H9 (cell line): ENCODE data around the gene RANBP3. TPM values are rescaled to one million over a fixed set of nuclear protein-coding genes. Genes with fewer than 3 reads are reported as not detected.

ENCODE experiments used
- DNase-seq: peaks from one replicate; pipeline ENCODE4 v3.0.0-alpha.2; 2017
- H2AFZ ChIP-seq: one replicate; pipeline ENCODE4 v1.6.1; 2013; ENCODE audit warnings: mild to moderate bottlenecking, low read length, control low read depth, moderate library complexity
- H2AK5ac ChIP-seq: 2 replicates; pipeline ENCODE4 v1.6.1; 2013; ENCODE audit warnings: low read length, control low read depth, mixed read lengths; ENCODE audit not compliant: insufficient read length
- H2BK120ac ChIP-seq: one replicate; pipeline ENCODE4 v1.6.1; 2013; ENCODE audit warnings: low read depth, mild to moderate bottlenecking, low read length, control low read depth, inconsistent platforms; ENCODE audit not compliant: poor library complexity, severe bottlenecking
- H2BK12ac ChIP-seq: 2 replicates; pipeline ENCODE4 v1.6.1; 2013; ENCODE audit warnings: low read length, control low read depth, mixed read lengths, low read depth; ENCODE audit not compliant: insufficient read length
- H2BK15ac ChIP-seq: 2 replicates; pipeline ENCODE4 v1.6.1; 2013; ENCODE audit warnings: low read depth, low read length, control low read depth
- H2BK20ac ChIP-seq: one replicate; pipeline ENCODE4 v1.6.1; 2013; ENCODE audit warnings: low read depth, mild to moderate bottlenecking, low read length, control low read depth, inconsistent platforms; ENCODE audit not compliant: poor library complexity, severe bottlenecking
- H2BK5ac ChIP-seq: 2 replicates; pipeline ENCODE4 v1.6.1; 2013; ENCODE audit warnings: low read length, control low read depth, mixed read lengths; ENCODE audit not compliant: insufficient read length
- H3K14ac ChIP-seq: 2 replicates; pipeline ENCODE4 v1.6.1; 2013; ENCODE audit warnings: low read length, control low read depth; ENCODE audit not compliant: insufficient read depth
- H3K18ac ChIP-seq: 2 replicates; pipeline ENCODE4 v1.6.1; 2013; ENCODE audit warnings: low read depth, mild to moderate bottlenecking, mixed read lengths, low read length, control low read depth; ENCODE audit not compliant: insufficient read length
- H3K23ac ChIP-seq: 2 replicates; pipeline ENCODE4 v1.6.1; 2013; ENCODE audit warnings: low read length, control low read depth, mixed read lengths, low read depth; ENCODE audit not compliant: insufficient read length
- H3K23me2 ChIP-seq: 2 replicates; pipeline ENCODE4 v1.6.1; 2013; ENCODE audit warnings: low read depth, mild to moderate bottlenecking, mixed read lengths, low read length, control low read depth; ENCODE audit not compliant: insufficient read length, poor library complexity, severe bottlenecking
- H3K27ac ChIP-seq: 2 replicates; pipeline ENCODE4 v1.5.1; 2013; ENCODE audit warnings: low read length, control low read depth, mixed read lengths, low read depth; ENCODE audit not compliant: insufficient read length
- H3K27me3 ChIP-seq: 2 replicates; pipeline ENCODE4 v1.6.1; 2013; ENCODE audit warnings: low read length, control low read depth, inconsistent platforms; ENCODE audit not compliant: insufficient read depth
- H3K4ac ChIP-seq: 2 replicates; pipeline ENCODE4 v1.6.1; 2013; ENCODE audit warnings: low read depth, mild to moderate bottlenecking, control low read depth, inconsistent platforms, low read length, moderate library complexity
- H3K4me1 ChIP-seq: 2 replicates; pipeline ENCODE4 v1.6.1; 2013; ENCODE audit warnings: low read length, control low read depth, inconsistent platforms; ENCODE audit not compliant: insufficient read depth
- H3K4me2 ChIP-seq: 2 replicates; pipeline ENCODE4 v1.6.1; 2013; ENCODE audit warnings: low read length, control low read depth, mixed read lengths; ENCODE audit not compliant: insufficient read length, insufficient read depth
- H3K56ac ChIP-seq: 2 replicates; pipeline ENCODE4 v1.6.1; 2013; ENCODE audit warnings: low read depth, mild to moderate bottlenecking, mixed read lengths, low read length, control low read depth; ENCODE audit not compliant: insufficient read length
- H3K79me1 ChIP-seq: 2 replicates; pipeline ENCODE4 v1.6.1; 2013; ENCODE audit warnings: low read depth, mild to moderate bottlenecking, moderate library complexity, low read length, control low read depth, inconsistent platforms; ENCODE audit not compliant: insufficient read depth, poor library complexity, severe bottlenecking
- H3K79me2 ChIP-seq: 2 replicates; pipeline ENCODE4 v1.6.1; 2013; ENCODE audit warnings: low read length, control low read depth, inconsistent platforms; ENCODE audit not compliant: insufficient read depth
- H3K9ac ChIP-seq: 2 replicates; pipeline ENCODE4 v1.6.1; 2013; ENCODE audit warnings: low read length, control low read depth, mixed read lengths; ENCODE audit not compliant: insufficient read length; ENCODE audit errors: extremely low read depth
- H3K9me3 ChIP-seq: one replicate; pipeline ENCODE4 v1.6.1; 2013; ENCODE audit warnings: low read depth, low read length, inconsistent platforms; ENCODE audit not compliant: control insufficient read depth
- H3T11ph ChIP-seq: one replicate; pipeline ENCODE4 v1.6.1; 2013; ENCODE audit warnings: mild to moderate bottlenecking, low read length, control low read depth, inconsistent platforms
- H4K20me1 ChIP-seq: one replicate; pipeline ENCODE4 v1.6.1; 2013; ENCODE audit not compliant: control insufficient read depth, insufficient read length, insufficient read depth
- H4K5ac ChIP-seq: 2 replicates; pipeline ENCODE4 v1.6.1; 2013; ENCODE audit warnings: low read depth, mild to moderate bottlenecking, mixed read lengths, low read length, control low read depth; ENCODE audit not compliant: insufficient read length
- H4K8ac ChIP-seq: replicated peaks from 2 replicates; pipeline ENCODE4 v1.6.1; 2013; ENCODE audit warnings: low read length, control low read depth, mixed read lengths, low read depth; ENCODE audit not compliant: insufficient read length
- H4K91ac ChIP-seq: 2 replicates; pipeline ENCODE4 v1.6.1; 2013; ENCODE audit warnings: low read depth, mild to moderate bottlenecking, moderate library complexity, mixed read lengths, low read length, control low read depth; ENCODE audit not compliant: insufficient read length
- H3K27ac Mint-ChIP-seq, 3 experiments: 2 replicates in 2 of 3; 3 replicates in 1 of 3; pipeline ENCODE4 v1.8.0; 2020 to 2021; ENCODE audit warnings: mixed read lengths in 3 of 3, mild to moderate bottlenecking in 1 of 3, moderate library complexity in 1 of 3
- H3K27me3 Mint-ChIP-seq: 2 replicates; pipeline ENCODE4 v1.8.0; 2021; ENCODE audit warnings: low read depth, mild to moderate bottlenecking, moderate library complexity, mixed read lengths
- H3K36me3 Mint-ChIP-seq, 3 experiments: 2 replicates in 2 of 3; 3 replicates in 1 of 3; pipeline ENCODE4 v1.8.0; 2020 to 2021; ENCODE audit warnings: low read depth in 3 of 3, mixed read lengths in 3 of 3; ENCODE audit not compliant: insufficient read depth in 1 of 3
- H3K4me1 Mint-ChIP-seq, 2 experiments: 2 replicates each; pipeline ENCODE4 v1.8.0; 2020; ENCODE audit warnings: mixed read lengths in 2 of 2
- H3K4me3 Mint-ChIP-seq, 2 experiments: 2 replicates in 1 of 2; 3 replicates in 1 of 2; pipeline ENCODE4 v1.8.0; 2020 to 2021; ENCODE audit warnings: mild to moderate bottlenecking in 2 of 2, mixed read lengths in 2 of 2, moderate library complexity in 1 of 2
- H3K9me3 Mint-ChIP-seq, 2 experiments: 2 replicates in 1 of 2; 3 replicates in 1 of 2; pipeline ENCODE4 v1.8.0; 2020; ENCODE audit warnings: mild to moderate bottlenecking in 2 of 2, mixed read lengths in 2 of 2, moderate library complexity in 1 of 2
- CTCF ChIP-seq: fragments of 200-600 bp; sonication (generic); conservative IDR thresholded peaks from 3 replicates; pipeline ENCODE4 v1.8.0; 2021; ENCODE audit warnings: antibody characterized with exemption, mild to moderate bottlenecking
- WGBS: extraction: QIAGEN DNeasy Blood & Tissue Kit; methylation state at CpG from one replicate; pipeline ENCODE4 v1.1.7; 2013; ENCODE audit warnings: missing lambda C conversion rate, low lambda C conversion rate, mixed read lengths; ENCODE audit not compliant: insufficient read length; ENCODE audit errors: extremely low coverage; 5-methylcytosine and 5-hydroxymethylcytosine counted together
- total RNA-seq: library from RNA; stranded (reverse); gene quantifications from 2 replicates; pipeline ENCODE4 v1.2.1, GENCODE V29; 2021

RANBP3 gene
- total RNA-seq, 1 experiment from 2014 or later = 86.5 TPM

DNA sequence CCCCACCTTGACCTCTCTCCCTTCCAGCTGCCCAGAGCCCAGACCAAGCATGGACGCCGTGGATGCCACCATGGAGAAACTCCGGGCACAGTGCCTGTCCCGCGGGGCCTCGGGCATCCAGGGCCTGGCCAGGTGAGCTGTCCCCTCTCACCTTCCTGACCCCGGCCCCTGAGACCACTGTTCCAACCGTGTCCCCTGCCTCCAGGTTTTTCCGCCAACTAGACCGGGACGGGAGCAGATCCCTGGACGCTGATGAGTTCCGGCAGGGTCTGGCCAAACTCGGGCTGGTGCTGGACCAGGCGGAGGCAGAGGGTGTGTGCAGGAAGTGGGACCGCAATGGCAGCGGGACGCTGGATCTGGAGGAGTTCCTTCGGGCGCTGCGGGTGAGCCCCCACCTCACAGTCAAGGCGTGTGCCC is 63.6 kb downstream of the RANBP3 start:
- H3K27ac Mint-ChIP-seq = no peak overlapping the region
- Histone ChIP-seq H2BK12ac (no peak overlapping the region), H4K8ac (no peak overlapping the region)

More for the DNA sequence above, 63.6 kb downstream of the RANBP3 start:
- Histone ChIP-seq H3K23me2 (no peaks in the 10 kb centered on the region), H4K5ac (no peak overlapping the region), H2AFZ (no peak overlapping the region), H2BK20ac (no peak overlapping the region), H2BK5ac (no peak overlapping the region), H3K23ac (no peak overlapping the region), H4K20me1 (no peaks in the 10 kb centered on the region), H4K91ac (no peak overlapping the region), H3T11ph (no peak overlapping the region), H2AK5ac (no peak overlapping the region), H3K14ac (no peak overlapping the region), H3K79me2 (no peaks in the 10 kb centered on the region), H3K79me1 (no peaks in the 10 kb centered on the region), H3K9ac (no peak overlapping the region), H3K27ac (no peak overlapping the region), H2BK120ac (no peak overlapping the region), H3K56ac (no peak overlapping the region), H3K4ac (no peak overlapping the region), H2BK15ac (no peak overlapping the region), H3K9me3 (no peaks in the 10 kb centered on the region), H3K18ac (no peak overlapping the region), H3K4me2 (no peak overlapping the region), H3K27me3 (no peaks in the 10 kb centered on the region), H3K4me1 (no peaks in the 10 kb centered on the region)
- WGBS = no CpG with 5 or more reads among the region's 22 CpGs
- no peak for DNase-seq
- H3K9me3 Mint-ChIP-seq = no peaks in the 10 kb centered on the region
- TF ChIP-seq CTCF = no peak
- peaks cover 11 to 34% (median 27%) of the 10 kb centered on the region in 3 experiments for H3K36me3 Mint-ChIP-seq
- no peaks in the 10 kb centered on the region; the same call in 1 of the 2 replicates for H3K27me3 Mint-ChIP-seq
- no peaks in the 10 kb centered on the region for H3K4me1 Mint-ChIP-seq
- H3K4me3 Mint-ChIP-seq = no peak overlapping the region
